ENCODE results near the gene PHACTR3.

Gene PHACTR3

GRCh38 chr20:59650418-59650817 lies 46.1 kb downstream of the PHACTR3 start:
- peak; percentile 56 for DNase-seq

GRCh38 chr20:59652381-59652780 lies 48.0 kb downstream of the PHACTR3 start:
- DNase-seq: no peak

- no peak for DNase-seq
These were observed 52.1 kb downstream of the PHACTR3 start for GRCh38 chr20:59656417-59656816.

- DNase-seq: no peak
These were observed 53.2 kb downstream of the PHACTR3 start for GRCh38 chr20:59657459-59658046.

GRCh38 chr20:59660471-59660870 lies 56.1 kb downstream of the PHACTR3 start:
- no peak for DNase-seq

- DNase-seq: no peak
These were observed 56.8 kb downstream of the PHACTR3 start for GRCh38 chr20:59661153-59661552.

- no peak for DNase-seq
These were observed 57.3 kb downstream of the PHACTR3 start for GRCh38 chr20:59661621-59662020.

- no peak for DNase-seq
These were observed 57.8 kb downstream of the PHACTR3 start for GRCh38 chr20:59662161-59662560.

- no peak for DNase-seq
These were observed 58.6 kb downstream of the PHACTR3 start for GRCh38 chr20:59662856-59663512.

- DNase-seq: no peak
These were observed 59.2 kb downstream of the PHACTR3 start for GRCh38 chr20:59663513-59664060.

GRCh38 chr20:59664421-59664941 lies 60.1 kb downstream of the PHACTR3 start:
- no peak for DNase-seq

GRCh38 chr20:59665656-59666555 lies 61.6 kb downstream of the PHACTR3 start:
- DNase-seq: no peak

GRCh38 chr20:59666586-59666985 lies 62.2 kb downstream of the PHACTR3 start:
- DNase-seq: no peak

- no peak for DNase-seq
These were observed 62.8 kb downstream of the PHACTR3 start for GRCh38 chr20:59667131-59667530.

GRCh38 chr20:59667981-59668515 lies 63.7 kb downstream of the PHACTR3 start:
- DNase-seq: no peak

- no peak for DNase-seq
These were observed 64.8 kb downstream of the PHACTR3 start for GRCh38 chr20:59668926-59669850.

GRCh38 chr20:59670786-59671492 lies 66.6 kb downstream of the PHACTR3 start:
- no peak for DNase-seq

GRCh38 chr20:59671661-59672471 lies 67.5 kb downstream of the PHACTR3 start:
- no peak for DNase-seq

GRCh38 chr20:59672576-59672975 lies 68.2 kb downstream of the PHACTR3 start:
- DNase-seq: no peak

GRCh38 chr20:59673288-59673997 lies 69.1 kb downstream of the PHACTR3 start:
- no peak for DNase-seq
